PC-3 (cell line): Measurements from ENCODE around the gene AQP2. TPM values are rescaled to one million over a fixed set of nuclear protein-coding genes. Genes with fewer than 3 reads are reported as not detected.

Source experiments
- ATAC-seq: fragments of 200-7000 bp; cut with Tn5 transposase; 2 replicates; pipeline ENCODE4 v1.9.1; 2020; ENCODE audit warnings: mild to moderate bottlenecking, moderate library complexity
- BruUV-seq: library from RNA; stranded (reverse); fragments of 400-500 nt; replicated peaks from 2 replicates; lab custom pipeline; 2021; lab: Mats Ljungman, UMichigan
- CTCF ChIA-PET: fragments of 300-600 bp; sonication (Branson Sonifier 250); formaldehyde crosslinking; loops from one replicate; lab custom pipeline; 2022; ENCODE audit warnings: antibody characterized with exemption; lab: Charles Lee
- POLR2A ChIA-PET: fragments of 300-600 bp; sonication (Branson Sonifier 250); formaldehyde crosslinking; loops from one replicate; lab custom pipeline; 2022; ENCODE audit warnings: antibody characterized with exemption; ENCODE audit not compliant: unreplicated experiment; lab: Charles Lee
- DNase-seq: peaks from one replicate; pipeline ENCODE4 v3.0.0-alpha.2; 2015
- H2AFZ ChIP-seq: fragments of 300-600 bp; sonication (generic); 2 replicates; pipeline ENCODE4 v1.6.0; 2016; ENCODE audit warnings: antibody characterized with exemption, low read length
- H3F3A ChIP-seq: fragments of 300-600 bp; sonication (generic); one replicate; pipeline ENCODE4 v1.6.0; 2017; ENCODE audit warnings: antibody characterized with exemption, low read length, control low read depth, mild to moderate bottlenecking; ENCODE audit not compliant: unreplicated experiment
- H3K27ac ChIP-seq: fragments of 300-600 bp; sonication (generic); 2 replicates; pipeline ENCODE4 v1.5.1; 2016; ENCODE audit warnings: mild to moderate bottlenecking, low read length
- H3K27me3 ChIP-seq: fragments of 300-600 bp; sonication (generic); 2 replicates; pipeline ENCODE4 v1.6.1; 2016; ENCODE audit warnings: low read length, mixed read lengths
- H3K36me3 ChIP-seq: fragments of 300-600 bp; sonication (generic); 2 replicates; pipeline ENCODE4 v1.6.1; 2016; ENCODE audit warnings: low read depth, mixed run types, low read length, mixed read lengths
- H3K4me1 ChIP-seq: fragments of 300-600 bp; sonication (generic); 2 replicates; pipeline ENCODE4 v1.5.1; 2016; ENCODE audit warnings: low read length; ENCODE audit not compliant: insufficient read depth
- H3K4me2 ChIP-seq: fragments of 300-600 bp; sonication (generic); 2 replicates; pipeline ENCODE4 v1.6.0; 2016; ENCODE audit warnings: low read length
- H3K4me3 ChIP-seq: fragments of 300-600 bp; sonication (generic); 2 replicates; pipeline ENCODE4 v1.5.1; 2016; ENCODE audit warnings: mild to moderate bottlenecking, low read length, mixed read lengths
- H3K79me2 ChIP-seq: fragments of 300-600 bp; sonication (generic); 2 replicates; pipeline ENCODE4 v1.6.1; 2017; ENCODE audit warnings: low read length, mixed read lengths
- H3K9ac ChIP-seq: fragments of 300-600 bp; sonication (generic); 2 replicates; pipeline ENCODE4 v1.6.0; 2016; ENCODE audit warnings: mild to moderate bottlenecking, low read length
- H3K9me2 ChIP-seq: fragments of 300-600 bp; sonication (generic); replicated peaks from 2 replicates; pipeline ENCODE4 v1.6.1; 2016; ENCODE audit warnings: mixed run types, low read length, mixed read lengths
- H3K9me3 ChIP-seq: fragments of 300-600 bp; sonication (generic); 2 replicates; pipeline ENCODE4 v1.6.1; 2016; ENCODE audit warnings: low read length, mixed read lengths
- H4K20me1 ChIP-seq: fragments of 300-600 bp; sonication (generic); 2 replicates; pipeline ENCODE4 v1.6.1; 2016; ENCODE audit warnings: low read length, mixed read lengths
- CTCF ChIP-seq: fragments of 300-600 bp; sonication (generic); conservative IDR thresholded peaks from 2 replicates; pipeline ENCODE4 v1.5.1; 2017; ENCODE audit warnings: antibody characterized with exemption, low read depth, mild to moderate bottlenecking, low read length
- EZH2 ChIP-seq: fragments of 300-600 bp; sonication (generic); IDR thresholded peaks from one replicate; pipeline ENCODE4 v1.6.1; 2017; ENCODE audit warnings: antibody characterized with exemption, mild to moderate bottlenecking, low read length; ENCODE audit not compliant: unreplicated experiment
- EZH2phosphoT487 ChIP-seq: fragments of 300-600 bp; sonication (generic); IDR thresholded peaks from 2 replicates; pipeline ENCODE4 v1.6.1; 2018; ENCODE audit warnings: mild to moderate bottlenecking, antibody characterized with exemption, low read length, borderline replicate concordance
- intact Hi-C: fragments of 100-400 bp; cut with micrococcal nuclease; formaldehyde crosslinking; loops from 2 replicates; pipeline ENCODE4 v1.9.0; 2023
- total RNA-seq: library from RNA; depleted of rRNA; stranded (reverse); fragments of >200 nt; gene quantifications from 2 replicates; pipeline ENCODE4 v1.2.3, GENCODE V29; 2014

The AQP2 gene
- total RNA-seq, 1 experiment from 2014 or later: not detected

GRCh38 chr12:49923880-49924556, 26.5 kb upstream of the AQP2 start:
- peaks cover 5% of the 10 kb centered on the region for H3K4me1 ChIP-seq
- POLR2A ChIA-PET: no interaction called here
- H3F3A ChIP-seq: no peaks in the 10 kb centered on the region
- H3K27ac ChIP-seq: no peak overlapping the region
- H2AFZ ChIP-seq: no peak overlapping the region
- no peak overlapping the region for H3K9ac ChIP-seq
- TF ChIP-seq EZH2 (no peak), EZH2phosphoT487 (no peak), CTCF (no peak)
- H3K9me3 ChIP-seq: no peaks in the 10 kb centered on the region
- no TSS peak for BruUV-seq
- no peaks in the 10 kb centered on the region for H3K9me2 ChIP-seq
- H3K4me3 ChIP-seq: no peak overlapping the region
- no peak for DNase-seq
- H4K20me1 ChIP-seq: no peaks in the 10 kb centered on the region
- intact Hi-C loops: no loop called here
- no peak for ATAC-seq
- H3K27me3 ChIP-seq: no peaks in the 10 kb centered on the region
- no peaks in the 10 kb centered on the region for H3K36me3 ChIP-seq
- CTCF ChIA-PET: no interaction called here
- H3K4me2 ChIP-seq: no peak overlapping the region
- H3K79me2 ChIP-seq: no peaks in the 10 kb centered on the region

- H3F3A ChIP-seq: no peaks in the 10 kb centered on the region
Observed at GRCh38 chr12:49924628-49925246, 25.8 kb upstream of the AQP2 start.

More at GRCh38 chr12:49924628-49925246, 25.8 kb upstream of the AQP2 start:
- Histone ChIP-seq H3K9ac (no peak overlapping the region), H4K20me1 (no peaks in the 10 kb centered on the region), H3K4me2 (no peak overlapping the region), H3K36me3 (no peaks in the 10 kb centered on the region), H3K27me3 (no peaks in the 10 kb centered on the region), H2AFZ (no peak overlapping the region), H3K9me2 (no peaks in the 10 kb centered on the region), H3K4me3 (no peak overlapping the region), H3K79me2 (no peaks in the 10 kb centered on the region), H3K4me1 (peaks cover 5% of the 10 kb centered on the region), H3K9me3 (no peaks in the 10 kb centered on the region), H3K27ac (no peak overlapping the region)
- intact Hi-C loops: no loop called here
- BruUV-seq: no TSS peak
- ChIA-PET CTCF (no interaction called here), POLR2A (no interaction called here)
- TF ChIP-seq EZH2 (no peak), EZH2phosphoT487 (no peak), CTCF (no peak)
- DNase-seq (no peak), ATAC-seq (no peak)
